Measurements from ENCODE around the gene LRRTM4.

DNA sequence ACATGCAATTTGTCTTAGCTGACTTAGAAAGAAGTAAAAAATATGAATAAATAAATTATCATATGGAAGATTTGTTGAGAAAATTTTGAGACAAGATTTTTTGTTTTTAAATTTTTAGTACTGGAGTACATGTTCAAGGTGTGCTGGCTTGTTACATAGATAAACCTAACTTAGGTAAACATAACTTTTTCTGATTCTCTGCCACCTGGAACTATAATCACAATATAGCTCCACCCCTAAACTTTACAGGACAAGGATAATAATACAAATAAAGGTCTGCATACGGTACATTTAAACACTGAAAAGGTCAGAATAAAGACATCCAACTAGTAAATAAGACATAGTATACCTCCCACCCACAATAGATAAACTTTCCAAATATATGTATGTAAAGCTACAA is 330.5 kb downstream of the LRRTM4 start:
- TF ChIP-seq CTCF (conservative IDR thresholded peaks at IDR 0.05 in 1 of 2, IDR thresholded peaks at IDR 0.05 in 1 of 2; ENCODE audit: extremely low read depth in 1 of 2, insufficient read depth in 1 of 2, low read depth in 1 of 2, low read length in 2 of 2) (no peak), EZH2 (IDR thresholded peaks at IDR 0.05; ENCODE audit: borderline replicate concordance, low read length) (no peak)
